HEK293 (cell line): Measurements from ENCODE around the gene TMIGD1.

Experiments
- GLIS2 ChIP-seq: fragments of 450-650 bp; formaldehyde crosslinking; IDR thresholded peaks from 2 replicates; pipeline ENCODE4 v1.5.1; 2016; ENCODE audit warnings: missing biosample characterization, missing genetic modification characterization
- KLF7 ChIP-seq: fragments of 450-650 bp; formaldehyde crosslinking; IDR thresholded peaks from 2 replicates; pipeline ENCODE4 v1.5.1; 2016; ENCODE audit warnings: missing biosample characterization, missing genetic modification characterization, borderline replicate concordance
- PRDM1 ChIP-seq: fragments of 450-650 bp; formaldehyde crosslinking; IDR thresholded peaks from 2 replicates; pipeline ENCODE4; 2016; ENCODE audit warnings: missing biosample characterization, missing genetic modification characterization
- ZBTB17 ChIP-seq: fragments of 450-650 bp; formaldehyde crosslinking; IDR thresholded peaks from 2 replicates; pipeline ENCODE4 v1.5.1; 2016; ENCODE audit warnings: missing biosample characterization, missing genetic modification characterization
- ZNF24 ChIP-seq: fragments of 450-650 bp; formaldehyde crosslinking; IDR thresholded peaks from 2 replicates; pipeline ENCODE4 v1.5.1; 2016; ENCODE audit warnings: missing biosample characterization, missing genetic modification characterization
- ZNF626 ChIP-seq: fragments of 450-650 bp; sonication (Bioruptor Pico); formaldehyde crosslinking; IDR thresholded peaks from 2 replicates; pipeline ENCODE4 v1.5.1; 2018; ENCODE audit warnings: missing biosample characterization, missing genetic modification characterization, inconsistent platforms
- ZNF654 ChIP-seq: fragments of 450-650 bp; formaldehyde crosslinking; IDR thresholded peaks from 2 replicates; pipeline ENCODE4 v1.5.1; 2016; ENCODE audit warnings: low read depth, missing biosample characterization, missing genetic modification characterization
- TF ChIP-seq, protein P1 (sequence below): fragments of 450-650 bp; formaldehyde crosslinking; IDR thresholded peaks from 2 replicates; pipeline ENCODE4 v1.5.1; 2016; ENCODE audit warnings: missing biosample characterization, missing genetic modification characterization
- TF ChIP-seq, protein P2 (sequence below): fragments of 450-650 bp; formaldehyde crosslinking; IDR thresholded peaks from 2 replicates; pipeline ENCODE4 v1.5.1; 2016; ENCODE audit warnings: missing biosample characterization, missing genetic modification characterization
- TF ChIP-seq, protein P3 (sequence below): fragments of 450-650 bp; formaldehyde crosslinking; IDR thresholded peaks from 2 replicates; pipeline ENCODE4 v1.5.1; 2016; ENCODE audit warnings: missing biosample characterization, missing genetic modification characterization, low read depth
- TF ChIP-seq, protein P4 (sequence below): fragments of 450-650 bp; formaldehyde crosslinking; IDR thresholded peaks from 2 replicates; pipeline ENCODE4 v1.5.1; 2016; ENCODE audit warnings: missing biosample characterization, missing genetic modification characterization

DNA sequence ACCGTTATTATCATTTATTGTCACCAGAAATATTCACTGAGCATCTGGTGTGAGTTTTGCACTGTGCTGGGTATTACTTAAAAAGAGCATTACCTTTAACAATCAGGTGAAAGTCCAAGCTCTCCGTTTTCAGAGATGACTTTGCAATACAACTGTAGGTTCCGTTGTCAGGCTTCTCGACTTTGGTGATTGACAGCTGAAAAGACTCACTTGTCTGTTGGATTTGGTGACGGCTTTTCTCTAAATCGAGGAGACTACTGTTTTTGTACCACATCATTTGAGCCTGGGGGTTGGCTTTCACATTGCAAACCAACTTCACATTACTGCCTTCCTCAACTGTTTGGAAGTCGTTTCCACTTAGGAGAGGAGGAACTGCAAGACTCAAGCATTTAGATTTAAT, 9.1 kb downstream of the TMIGD1 start:
- TF ChIP-seq ZNF654 (tag by site-specific recombination) (no peak), ZNF626 (tag by site-specific recombination) (no peak), PRDM1 (tag by site-specific recombination) (no peak), ZNF24 (tag by site-specific recombination) (no peak), ZBTB17 (no peak), KLF7 (tag by site-specific recombination) (no peak), GLIS2 (no peak)
- TF ChIP-seq, protein P1, sequence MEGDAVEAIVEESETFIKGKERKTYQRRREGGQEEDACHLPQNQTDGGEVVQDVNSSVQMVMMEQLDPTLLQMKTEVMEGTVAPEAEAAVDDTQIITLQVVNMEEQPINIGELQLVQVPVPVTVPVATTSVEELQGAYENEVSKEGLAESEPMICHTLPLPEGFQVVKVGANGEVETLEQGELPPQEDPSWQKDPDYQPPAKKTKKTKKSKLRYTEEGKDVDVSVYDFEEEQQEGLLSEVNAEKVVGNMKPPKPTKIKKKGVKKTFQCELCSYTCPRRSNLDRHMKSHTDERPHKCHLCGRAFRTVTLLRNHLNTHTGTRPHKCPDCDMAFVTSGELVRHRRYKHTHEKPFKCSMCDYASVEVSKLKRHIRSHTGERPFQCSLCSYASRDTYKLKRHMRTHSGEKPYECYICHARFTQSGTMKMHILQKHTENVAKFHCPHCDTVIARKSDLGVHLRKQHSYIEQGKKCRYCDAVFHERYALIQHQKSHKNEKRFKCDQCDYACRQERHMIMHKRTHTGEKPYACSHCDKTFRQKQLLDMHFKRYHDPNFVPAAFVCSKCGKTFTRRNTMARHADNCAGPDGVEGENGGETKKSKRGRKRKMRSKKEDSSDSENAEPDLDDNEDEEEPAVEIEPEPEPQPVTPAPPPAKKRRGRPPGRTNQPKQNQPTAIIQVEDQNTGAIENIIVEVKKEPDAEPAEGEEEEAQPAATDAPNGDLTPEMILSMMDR (tag by site-specific recombination) = no peak
- TF ChIP-seq, protein P2, sequence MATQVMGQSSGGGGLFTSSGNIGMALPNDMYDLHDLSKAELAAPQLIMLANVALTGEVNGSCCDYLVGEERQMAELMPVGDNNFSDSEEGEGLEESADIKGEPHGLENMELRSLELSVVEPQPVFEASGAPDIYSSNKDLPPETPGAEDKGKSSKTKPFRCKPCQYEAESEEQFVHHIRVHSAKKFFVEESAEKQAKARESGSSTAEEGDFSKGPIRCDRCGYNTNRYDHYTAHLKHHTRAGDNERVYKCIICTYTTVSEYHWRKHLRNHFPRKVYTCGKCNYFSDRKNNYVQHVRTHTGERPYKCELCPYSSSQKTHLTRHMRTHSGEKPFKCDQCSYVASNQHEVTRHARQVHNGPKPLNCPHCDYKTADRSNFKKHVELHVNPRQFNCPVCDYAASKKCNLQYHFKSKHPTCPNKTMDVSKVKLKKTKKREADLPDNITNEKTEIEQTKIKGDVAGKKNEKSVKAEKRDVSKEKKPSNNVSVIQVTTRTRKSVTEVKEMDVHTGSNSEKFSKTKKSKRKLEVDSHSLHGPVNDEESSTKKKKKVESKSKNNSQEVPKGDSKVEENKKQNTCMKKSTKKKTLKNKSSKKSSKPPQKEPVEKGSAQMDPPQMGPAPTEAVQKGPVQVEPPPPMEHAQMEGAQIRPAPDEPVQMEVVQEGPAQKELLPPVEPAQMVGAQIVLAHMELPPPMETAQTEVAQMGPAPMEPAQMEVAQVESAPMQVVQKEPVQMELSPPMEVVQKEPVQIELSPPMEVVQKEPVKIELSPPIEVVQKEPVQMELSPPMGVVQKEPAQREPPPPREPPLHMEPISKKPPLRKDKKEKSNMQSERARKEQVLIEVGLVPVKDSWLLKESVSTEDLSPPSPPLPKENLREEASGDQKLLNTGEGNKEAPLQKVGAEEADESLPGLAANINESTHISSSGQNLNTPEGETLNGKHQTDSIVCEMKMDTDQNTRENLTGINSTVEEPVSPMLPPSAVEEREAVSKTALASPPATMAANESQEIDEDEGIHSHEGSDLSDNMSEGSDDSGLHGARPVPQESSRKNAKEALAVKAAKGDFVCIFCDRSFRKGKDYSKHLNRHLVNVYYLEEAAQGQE (tag by site-specific recombination) = no peak
- TF ChIP-seq, protein P3, sequence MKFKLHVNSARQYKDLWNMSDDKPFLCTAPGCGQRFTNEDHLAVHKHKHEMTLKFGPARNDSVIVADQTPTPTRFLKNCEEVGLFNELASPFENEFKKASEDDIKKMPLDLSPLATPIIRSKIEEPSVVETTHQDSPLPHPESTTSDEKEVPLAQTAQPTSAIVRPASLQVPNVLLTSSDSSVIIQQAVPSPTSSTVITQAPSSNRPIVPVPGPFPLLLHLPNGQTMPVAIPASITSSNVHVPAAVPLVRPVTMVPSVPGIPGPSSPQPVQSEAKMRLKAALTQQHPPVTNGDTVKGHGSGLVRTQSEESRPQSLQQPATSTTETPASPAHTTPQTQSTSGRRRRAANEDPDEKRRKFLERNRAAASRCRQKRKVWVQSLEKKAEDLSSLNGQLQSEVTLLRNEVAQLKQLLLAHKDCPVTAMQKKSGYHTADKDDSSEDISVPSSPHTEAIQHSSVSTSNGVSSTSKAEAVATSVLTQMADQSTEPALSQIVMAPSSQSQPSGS (tag by site-specific recombination) = no peak
- TF ChIP-seq, protein P4, sequence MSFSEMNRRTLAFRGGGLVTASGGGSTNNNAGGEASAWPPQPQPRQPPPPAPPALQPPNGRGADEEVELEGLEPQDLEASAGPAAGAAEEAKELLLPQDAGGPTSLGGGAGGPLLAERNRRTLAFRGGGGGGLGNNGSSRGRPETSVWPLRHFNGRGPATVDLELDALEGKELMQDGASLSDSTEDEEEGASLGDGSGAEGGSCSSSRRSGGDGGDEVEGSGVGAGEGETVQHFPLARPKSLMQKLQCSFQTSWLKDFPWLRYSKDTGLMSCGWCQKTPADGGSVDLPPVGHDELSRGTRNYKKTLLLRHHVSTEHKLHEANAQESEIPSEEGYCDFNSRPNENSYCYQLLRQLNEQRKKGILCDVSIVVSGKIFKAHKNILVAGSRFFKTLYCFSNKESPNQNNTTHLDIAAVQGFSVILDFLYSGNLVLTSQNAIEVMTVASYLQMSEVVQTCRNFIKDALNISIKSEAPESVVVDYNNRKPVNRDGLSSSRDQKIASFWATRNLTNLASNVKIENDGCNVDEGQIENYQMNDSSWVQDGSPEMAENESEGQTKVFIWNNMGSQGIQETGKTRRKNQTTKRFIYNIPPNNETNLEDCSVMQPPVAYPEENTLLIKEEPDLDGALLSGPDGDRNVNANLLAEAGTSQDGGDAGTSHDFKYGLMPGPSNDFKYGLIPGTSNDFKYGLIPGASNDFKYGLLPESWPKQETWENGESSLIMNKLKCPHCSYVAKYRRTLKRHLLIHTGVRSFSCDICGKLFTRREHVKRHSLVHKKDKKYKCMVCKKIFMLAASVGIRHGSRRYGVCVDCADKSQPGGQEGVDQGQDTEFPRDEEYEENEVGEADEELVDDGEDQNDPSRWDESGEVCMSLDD = no peak
